AG10803 (cell line): ENCODE data around the gene COL19A1.

Experiments
- DNase-seq: peaks from one replicate; pipeline ENCODE4 v3.0.0; 2010; ENCODE audit warnings: low read depth
- H3K4me3 ChIP-seq: 2 replicates; pipeline ENCODE4 v1.5.1; 2011; ENCODE audit warnings: mild to moderate bottlenecking, low read length, control low read depth
- TF ChIP-seq, protein P1 (sequence below): conservative IDR thresholded peaks from 2 replicates; pipeline ENCODE4 v1.5.1; 2011; ENCODE audit warnings: mild to moderate bottlenecking, low read length, control low read depth, inconsistent platforms

The COL19A1 gene

DNA sequence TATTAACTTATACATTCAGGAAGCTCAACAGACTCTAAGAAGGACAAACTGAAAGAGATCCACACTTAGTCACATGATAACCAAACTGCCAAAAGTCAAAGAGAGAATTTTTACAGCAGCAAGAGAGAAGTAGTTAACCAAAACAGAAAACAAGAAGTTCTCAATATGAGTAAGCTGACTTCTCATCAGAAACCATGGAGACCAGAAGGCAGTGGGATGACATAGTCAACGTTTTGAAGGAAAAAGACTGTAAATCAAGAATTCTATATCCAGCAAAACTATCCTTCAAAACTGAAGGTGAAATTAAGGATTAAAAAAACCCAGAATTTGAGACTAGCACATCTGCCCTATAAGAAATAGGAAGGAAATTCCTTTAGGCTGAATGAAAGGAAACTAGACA is 60.4 kb downstream of the COL19A1 start:
- DNase-seq: no peak
- no peak overlapping the region for H3K4me3 ChIP-seq
- TF ChIP-seq, protein P1, sequence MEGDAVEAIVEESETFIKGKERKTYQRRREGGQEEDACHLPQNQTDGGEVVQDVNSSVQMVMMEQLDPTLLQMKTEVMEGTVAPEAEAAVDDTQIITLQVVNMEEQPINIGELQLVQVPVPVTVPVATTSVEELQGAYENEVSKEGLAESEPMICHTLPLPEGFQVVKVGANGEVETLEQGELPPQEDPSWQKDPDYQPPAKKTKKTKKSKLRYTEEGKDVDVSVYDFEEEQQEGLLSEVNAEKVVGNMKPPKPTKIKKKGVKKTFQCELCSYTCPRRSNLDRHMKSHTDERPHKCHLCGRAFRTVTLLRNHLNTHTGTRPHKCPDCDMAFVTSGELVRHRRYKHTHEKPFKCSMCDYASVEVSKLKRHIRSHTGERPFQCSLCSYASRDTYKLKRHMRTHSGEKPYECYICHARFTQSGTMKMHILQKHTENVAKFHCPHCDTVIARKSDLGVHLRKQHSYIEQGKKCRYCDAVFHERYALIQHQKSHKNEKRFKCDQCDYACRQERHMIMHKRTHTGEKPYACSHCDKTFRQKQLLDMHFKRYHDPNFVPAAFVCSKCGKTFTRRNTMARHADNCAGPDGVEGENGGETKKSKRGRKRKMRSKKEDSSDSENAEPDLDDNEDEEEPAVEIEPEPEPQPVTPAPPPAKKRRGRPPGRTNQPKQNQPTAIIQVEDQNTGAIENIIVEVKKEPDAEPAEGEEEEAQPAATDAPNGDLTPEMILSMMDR: no peak

DNA sequence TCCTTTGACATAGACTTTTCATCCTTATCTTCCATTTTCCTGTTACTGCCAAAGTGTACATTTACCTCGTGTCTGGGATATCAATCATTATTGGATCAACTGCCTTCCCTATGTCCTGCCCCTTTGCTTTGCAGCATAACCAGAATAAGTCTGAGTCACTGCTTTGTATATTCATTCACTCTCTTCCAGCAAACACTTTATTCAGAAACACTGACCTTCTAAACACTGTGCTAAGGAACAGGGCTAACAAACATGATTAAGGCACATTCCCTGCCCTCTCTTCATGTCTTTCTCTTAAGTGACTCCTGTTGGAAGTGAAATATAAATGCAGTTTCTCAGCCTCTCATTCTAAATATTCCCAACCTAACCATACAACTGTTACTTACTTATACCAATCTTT is 66.9 kb downstream of the COL19A1 start:
- TF ChIP-seq, protein P1: no peak
- H3K4me3 ChIP-seq: no peak overlapping the region
- DNase-seq: no peak

DNA sequence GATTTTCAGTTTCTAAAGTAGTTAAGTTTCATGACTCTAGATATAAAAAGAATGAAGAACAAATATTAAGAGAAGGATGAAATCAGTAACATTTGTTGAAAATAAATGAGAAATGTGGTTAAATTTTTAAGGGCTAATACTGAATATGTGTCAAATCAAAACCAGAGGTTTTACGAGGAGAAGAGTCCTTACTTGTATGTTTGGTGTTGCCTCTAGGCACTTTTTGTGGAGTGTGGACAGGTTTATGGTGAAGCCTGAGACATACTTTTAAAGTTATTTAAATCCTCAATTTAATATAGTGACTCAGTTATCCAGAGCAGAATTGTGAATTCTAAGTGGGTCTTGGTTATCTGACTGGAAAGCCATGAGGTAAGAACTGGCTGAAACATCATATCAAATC is 68.7 kb downstream of the COL19A1 start:
- TF ChIP-seq, protein P1: no peak
- H3K4me3 ChIP-seq: no peak overlapping the region
- no peak for DNase-seq

DNA sequence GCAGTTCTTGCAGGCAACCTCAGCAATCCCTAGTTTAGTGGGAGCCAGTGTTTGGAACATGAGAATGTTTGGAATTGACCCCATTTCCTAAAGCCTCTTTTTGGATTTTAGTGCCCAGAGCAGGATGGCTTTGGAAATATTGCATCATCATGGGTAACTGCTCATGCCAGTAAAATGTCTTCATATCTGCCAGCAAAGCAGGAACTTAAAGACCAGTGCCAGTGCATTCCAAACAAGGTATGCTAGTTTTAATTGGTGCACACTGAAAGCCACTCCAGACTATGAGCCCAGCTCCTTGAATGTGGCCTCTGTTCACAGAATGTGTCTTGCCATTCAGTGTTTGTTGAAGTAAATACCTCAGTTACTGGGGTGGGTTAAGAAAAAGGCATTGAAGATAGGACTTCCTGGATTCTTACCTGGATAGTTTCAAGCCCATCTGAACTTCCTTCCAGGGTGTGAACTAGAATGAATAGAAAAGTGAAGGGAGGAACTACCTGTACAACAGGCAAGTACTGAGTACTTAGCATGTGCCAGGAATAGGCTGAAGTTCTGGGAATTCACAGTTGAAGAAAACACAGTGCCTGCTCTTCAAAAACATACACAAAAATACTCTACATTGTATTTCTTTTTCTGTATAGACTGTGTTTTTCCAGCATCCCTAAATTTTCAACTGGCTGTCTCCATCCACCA is 70.5 kb downstream of the COL19A1 start:
- TF ChIP-seq, protein P1: no peak
- DNase-seq: peak; percentile 58
- no peak overlapping the region for H3K4me3 ChIP-seq

DNA sequence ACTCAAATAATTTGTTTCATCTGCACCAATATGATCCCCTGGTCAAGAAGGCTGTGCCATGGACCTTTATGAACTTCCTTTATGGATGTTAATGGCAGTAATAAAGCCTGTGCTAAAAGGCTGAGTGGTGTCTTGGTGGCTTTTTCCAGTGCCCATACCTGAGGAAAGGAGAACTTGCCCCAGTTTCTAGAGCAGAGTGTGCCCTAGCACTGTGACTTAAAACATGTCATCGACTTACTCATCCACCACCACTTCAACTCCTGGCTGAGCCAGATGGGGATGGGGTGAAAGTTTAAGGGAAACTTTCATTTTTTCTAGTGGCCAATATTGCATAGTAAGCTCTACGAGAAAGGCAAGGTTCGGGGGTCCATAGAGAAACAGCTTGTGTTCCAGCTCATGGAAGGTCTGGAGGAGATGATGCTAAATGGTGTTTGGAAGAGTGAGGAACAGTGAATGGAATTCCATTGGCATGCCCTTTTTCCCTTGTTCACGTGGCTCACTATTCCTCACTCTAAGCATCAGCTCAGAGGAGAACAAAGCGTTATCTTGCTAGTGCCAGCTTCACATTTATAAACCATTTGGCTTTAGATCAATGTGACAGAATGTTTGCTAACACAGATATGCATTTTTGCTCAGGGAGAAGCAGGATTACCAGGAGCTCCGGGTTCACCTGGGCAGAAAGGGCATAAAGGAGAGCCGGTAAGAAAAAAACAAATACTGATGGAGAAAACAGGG is 71.2 kb downstream of the COL19A1 start:
- TF ChIP-seq, protein P1: no peak

DNA sequence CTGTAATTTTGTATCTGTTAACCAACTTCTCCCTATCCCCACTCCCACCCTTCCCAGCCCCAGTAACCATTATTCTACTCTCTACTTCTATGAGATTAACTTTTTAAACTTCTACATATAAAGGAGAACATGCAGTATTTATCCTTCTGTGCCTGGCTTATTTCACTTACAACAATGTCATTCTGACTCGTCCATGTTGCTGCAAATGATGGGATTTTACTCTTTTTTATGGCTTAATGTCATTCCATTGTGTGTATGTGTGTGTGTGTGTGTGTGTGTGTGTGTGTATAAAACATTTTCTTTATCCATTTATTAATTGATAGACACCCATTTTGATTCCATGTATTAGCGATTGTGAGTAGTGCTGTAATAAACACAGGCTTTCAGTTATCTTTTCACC is 76.1 kb downstream of the COL19A1 start:
- DNase-seq: no peak
- no peak overlapping the region for H3K4me3 ChIP-seq
- TF ChIP-seq, protein P1: no peak

More for the DNA sequence above, 71.2 kb downstream of the COL19A1 start:
- DNase-seq: no peak
- H3K4me3 ChIP-seq: no peak overlapping the region

DNA sequence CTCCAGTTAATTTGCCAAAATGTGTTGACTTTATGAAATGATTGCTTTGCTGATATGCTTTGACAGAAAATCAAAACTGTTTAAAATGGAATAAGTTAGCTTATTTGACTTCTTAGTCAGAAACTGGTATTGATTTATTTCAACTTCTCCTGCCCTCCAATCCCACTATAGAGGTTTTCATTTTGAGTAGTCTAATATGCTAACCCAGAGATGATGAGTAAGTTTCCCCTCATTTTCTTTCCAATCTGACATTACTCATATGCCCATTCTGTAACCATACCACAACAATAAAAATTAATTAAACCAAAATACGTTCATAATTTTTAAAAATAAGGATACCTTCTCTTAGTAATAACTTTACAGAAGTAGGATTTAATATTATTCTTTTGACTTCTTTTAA is 78.8 kb downstream of the COL19A1 start:
- TF ChIP-seq, protein P1: no peak
- H3K4me3 ChIP-seq: no peak overlapping the region
- DNase-seq: no peak
